ENCODE results near the gene TCOF1. TPM values are rescaled to one million over a fixed set of nuclear protein-coding genes. Genes with fewer than 3 reads are reported as not detected.

The TCOF1 gene
- total and polyA plus RNA-seq, 2 donors from 2014 or later, result 12.2 to 23.5 TPM

DNA sequence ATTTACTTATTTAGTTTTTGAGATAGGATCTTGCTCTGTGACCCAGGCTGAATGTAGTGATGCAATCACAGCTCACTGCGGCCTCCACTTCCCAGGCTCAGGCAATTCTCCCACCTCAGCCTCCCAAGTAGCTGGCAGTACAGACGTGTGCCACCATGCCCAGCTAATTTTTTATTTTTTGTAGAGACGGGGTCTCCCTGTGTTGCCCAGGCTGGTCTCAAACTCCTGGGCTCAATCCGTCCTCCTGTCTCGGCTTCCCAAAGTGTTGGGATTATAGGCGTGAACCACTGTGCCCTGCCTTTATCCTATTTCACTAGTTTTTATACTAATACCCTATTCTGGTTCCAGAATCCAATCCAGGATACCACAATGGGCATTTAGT is 85.2 kb downstream of the TCOF1 start:
- no peak overlapping the region for H3K27ac ChIP-seq (ENCODE audit: low read depth in 2 of 2, low read length in 2 of 2)
- no peak for FAIRE-seq

DNA sequence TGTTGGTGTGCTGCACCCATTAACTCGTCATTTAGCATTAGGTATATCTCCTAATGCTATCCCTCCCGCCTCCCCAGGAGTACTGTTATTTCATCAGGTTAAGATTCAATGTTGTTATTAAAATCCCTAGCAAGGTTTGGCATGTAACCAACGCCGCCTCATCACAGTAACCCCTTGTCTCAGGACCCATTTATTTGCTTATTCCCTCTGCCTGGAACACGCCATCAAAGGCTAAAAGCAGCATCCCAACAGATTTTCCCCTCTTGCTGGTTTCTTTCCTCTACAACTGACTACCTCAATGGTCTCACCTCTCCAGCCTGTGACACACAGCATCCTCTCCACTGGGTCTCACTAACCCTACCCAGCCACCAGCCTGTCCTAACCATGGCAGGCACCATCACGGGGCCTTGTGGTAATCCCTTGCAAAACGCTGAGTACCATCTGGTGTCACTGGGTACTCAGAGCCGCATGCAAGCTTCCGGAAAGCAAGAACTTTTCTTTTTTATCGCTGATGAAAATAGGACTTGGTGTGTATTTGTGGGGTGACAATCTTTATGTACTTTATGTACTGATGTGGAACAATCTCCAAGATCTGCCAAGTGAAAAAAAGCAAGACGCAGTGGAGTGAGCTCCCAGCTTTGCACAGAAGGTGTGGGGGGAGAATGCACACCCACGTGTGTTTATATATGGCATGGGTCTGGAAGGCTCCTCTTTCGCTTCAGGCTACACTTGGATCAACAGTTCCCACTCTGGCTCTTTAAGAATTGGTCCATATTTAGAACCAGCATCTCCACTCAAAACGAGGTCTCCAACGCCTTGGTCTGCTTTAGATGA is 86.0 kb downstream of the TCOF1 start:
- H3K36me3 ChIP-seq (ENCODE audit: control insufficient read depth in 2 of 3, insufficient read depth in 3 of 3, low read length in 3 of 3), result peaks cover 19 to 43% (median 40%) of the 10 kb centered on the region in 3 donors
- intact Hi-C loops (cut with DNase I), result no loop called here

More for the DNA sequence above, 85.2 kb downstream of the TCOF1 start:
- TF ChIP-seq, protein P1, sequence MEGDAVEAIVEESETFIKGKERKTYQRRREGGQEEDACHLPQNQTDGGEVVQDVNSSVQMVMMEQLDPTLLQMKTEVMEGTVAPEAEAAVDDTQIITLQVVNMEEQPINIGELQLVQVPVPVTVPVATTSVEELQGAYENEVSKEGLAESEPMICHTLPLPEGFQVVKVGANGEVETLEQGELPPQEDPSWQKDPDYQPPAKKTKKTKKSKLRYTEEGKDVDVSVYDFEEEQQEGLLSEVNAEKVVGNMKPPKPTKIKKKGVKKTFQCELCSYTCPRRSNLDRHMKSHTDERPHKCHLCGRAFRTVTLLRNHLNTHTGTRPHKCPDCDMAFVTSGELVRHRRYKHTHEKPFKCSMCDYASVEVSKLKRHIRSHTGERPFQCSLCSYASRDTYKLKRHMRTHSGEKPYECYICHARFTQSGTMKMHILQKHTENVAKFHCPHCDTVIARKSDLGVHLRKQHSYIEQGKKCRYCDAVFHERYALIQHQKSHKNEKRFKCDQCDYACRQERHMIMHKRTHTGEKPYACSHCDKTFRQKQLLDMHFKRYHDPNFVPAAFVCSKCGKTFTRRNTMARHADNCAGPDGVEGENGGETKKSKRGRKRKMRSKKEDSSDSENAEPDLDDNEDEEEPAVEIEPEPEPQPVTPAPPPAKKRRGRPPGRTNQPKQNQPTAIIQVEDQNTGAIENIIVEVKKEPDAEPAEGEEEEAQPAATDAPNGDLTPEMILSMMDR (IDR thresholded peaks at IDR 0.05; ENCODE audit: borderline replicate concordance, extremely low read depth, insufficient read depth), result no peak
- H3K36me3 ChIP-seq (ENCODE audit: control insufficient read depth in 2 of 3, insufficient read depth in 3 of 3, low read length in 3 of 3), result peaks cover 17 to 40% (median 40%) of the 10 kb centered on the region in 3 donors
- no peaks in the 10 kb centered on the region for H3K27me3 ChIP-seq (ENCODE audit: control insufficient read depth, insufficient read depth, low read length)
- H3K9ac ChIP-seq (ENCODE audit: low read length in 3 of 3), result no peak overlapping the region
- peaks cover 0 to 2% (median under 1%) of the 10 kb centered on the region in 3 donors for H3K4me1 ChIP-seq (ENCODE audit: control insufficient read depth in 2 of 3, insufficient read depth in 2 of 3, low read depth in 1 of 3, low read length in 3 of 3)
- no peaks in the 10 kb centered on the region for H3K9me3 ChIP-seq (ENCODE audit: control insufficient read depth in 2 of 3, insufficient read depth in 1 of 3, low read length in 3 of 3)
- no peak for DNase-seq
- intact Hi-C loops (cut with DNase I), result no loop called here
- no peak overlapping the region for H3K4me3 ChIP-seq (ENCODE audit: low read length in 3 of 3)

DNA sequence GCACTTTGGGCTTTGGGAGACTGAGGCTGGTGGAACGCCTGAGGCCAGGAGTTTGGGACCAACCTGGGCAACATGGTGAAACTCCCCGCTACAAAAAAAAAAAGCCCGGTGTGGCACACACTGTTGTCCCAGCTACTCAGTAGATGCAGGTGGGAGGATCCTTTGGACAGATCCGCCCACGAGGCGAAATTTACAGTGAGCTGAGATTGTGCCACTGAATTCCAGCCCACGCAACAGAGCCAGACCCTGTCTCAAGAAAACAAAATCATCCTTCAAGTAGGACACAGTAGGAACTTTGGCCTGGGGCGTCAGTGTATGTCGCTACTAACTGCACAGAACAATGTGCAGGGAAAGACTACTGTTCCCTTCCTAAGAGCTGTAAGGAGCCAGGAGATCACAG is 87.3 kb downstream of the TCOF1 start:
- no peaks in the 10 kb centered on the region for H3K9me3 ChIP-seq (ENCODE audit: control insufficient read depth in 2 of 3, insufficient read depth in 1 of 3, low read length in 3 of 3)
- TF ChIP-seq, protein P1 (IDR thresholded peaks at IDR 0.05; ENCODE audit: borderline replicate concordance, extremely low read depth, insufficient read depth), result no peak
- FAIRE-seq, result no peak
- H3K27me3 ChIP-seq (ENCODE audit: control insufficient read depth, insufficient read depth, low read length), result no peaks in the 10 kb centered on the region
- H3K4me3 ChIP-seq (ENCODE audit: low read length in 3 of 3), result no peak overlapping the region
- intact Hi-C loops (cut with DNase I), result no loop called here
- no peak overlapping the region for H3K27ac ChIP-seq (ENCODE audit: low read depth in 2 of 2, low read length in 2 of 2)
- H3K36me3 ChIP-seq (ENCODE audit: control insufficient read depth in 2 of 3, insufficient read depth in 3 of 3, low read length in 3 of 3), result peaks cover 19 to 43% (median 40%) of the 10 kb centered on the region in 3 donors
- no peak for DNase-seq
- H3K4me1 ChIP-seq (ENCODE audit: control insufficient read depth in 2 of 3, insufficient read depth in 2 of 3, low read depth in 1 of 3, low read length in 3 of 3), result peaks cover 11 to 12% (median 11%) of the 10 kb centered on the region in 3 donors
- H3K9ac ChIP-seq (ENCODE audit: low read length in 3 of 3), result no peak overlapping the region

More for the DNA sequence above, 86.0 kb downstream of the TCOF1 start:
- H3K4me3 ChIP-seq (ENCODE audit: low read length in 3 of 3), result no peak overlapping the region
- H3K9me3 ChIP-seq (ENCODE audit: control insufficient read depth in 2 of 3, insufficient read depth in 1 of 3, low read length in 3 of 3), result no peaks in the 10 kb centered on the region
- peaks cover 7 to 9% (median 9%) of the 10 kb centered on the region in 3 donors for H3K4me1 ChIP-seq (ENCODE audit: control insufficient read depth in 2 of 3, insufficient read depth in 2 of 3, low read depth in 1 of 3, low read length in 3 of 3)
- no peak overlapping the region for H3K9ac ChIP-seq (ENCODE audit: low read length in 3 of 3)
- FAIRE-seq, result no peak
- TF ChIP-seq, protein P1 (IDR thresholded peaks at IDR 0.05; ENCODE audit: borderline replicate concordance, extremely low read depth, insufficient read depth), result no peak
- no peak for DNase-seq
- no peaks in the 10 kb centered on the region for H3K27me3 ChIP-seq (ENCODE audit: control insufficient read depth, insufficient read depth, low read length)
- no peak overlapping the region for H3K27ac ChIP-seq (ENCODE audit: low read depth in 2 of 2, low read length in 2 of 2)
